K562 (cell line): Measurements from ENCODE around the gene CASP9. TPM values are rescaled to one million over a fixed set of nuclear protein-coding genes. Genes with fewer than 3 reads are reported as not detected.

ENCODE experiments used
- ARID2 ChIP-seq: fragments of 450-650 bp; IDR thresholded peaks from 2 replicates; pipeline ENCODE4 v1.6.1; 2017; ENCODE audit warnings: antibody characterized with exemption, mild to moderate bottlenecking
- BCOR ChIP-seq: fragments of 450-650 bp; IDR thresholded peaks from 2 replicates; pipeline ENCODE4 v1.6.1; 2016
- CBX1 ChIP-seq: sonication (generic); IDR thresholded peaks from 2 replicates; pipeline ENCODE4 v1.6.1; 2016; ENCODE audit warnings: antibody characterized with exemption, low read depth, mild to moderate bottlenecking
- ESRRA ChIP-seq: fragments of 450-650 bp; IDR thresholded peaks from 2 replicates; pipeline ENCODE4 v1.6.1; 2014; ENCODE audit warnings: low read depth, mild to moderate bottlenecking, moderate library complexity, borderline replicate concordance
- FOXJ2 ChIP-seq: fragments of 200-800 bp; sonication (Bioruptor generic); IDR thresholded peaks from 2 replicates; pipeline ENCODE4 v1.6.1; 2016; ENCODE audit warnings: missing genetic modification characterization, missing compliant biosample characterization
- GATAD2A ChIP-seq: fragments of 450-650 bp; IDR thresholded peaks from 2 replicates; pipeline ENCODE4 v1.6.1; 2017
- GTF2F1 ChIP-seq: IDR thresholded peaks from 2 replicates; pipeline ENCODE4 v1.6.1; 2011; ENCODE audit warnings: low read depth, low read length, improper control_type of control experiment
- HDAC1 ChIP-seq, 2 experiments: fragments of 450-650 bp; IDR thresholded peaks; 2 replicates each; pipeline ENCODE4 v1.6.1; 2016 to 2017; ENCODE audit warnings: inconsistent platforms in 1 of 2, mild to moderate bottlenecking in 1 of 2, moderate library complexity in 1 of 2
- KDM1A ChIP-seq, 2 experiments: fragments of 450-650 bp; IDR thresholded peaks; 2 replicates each; pipeline ENCODE4 v1.6.1; 2016; ENCODE audit warnings: mild to moderate bottlenecking in 2 of 2
- NCOA2 ChIP-seq, 2 experiments: fragments of 450-650 bp; IDR thresholded peaks; 2 replicates each; pipeline ENCODE4 v1.6.1; 2018; ENCODE audit warnings: mild to moderate bottlenecking in 2 of 2, moderate library complexity in 1 of 2; ENCODE audit not compliant: partially characterized antibody in 2 of 2
- PHB ChIP-seq: fragments of 250-450 bp; sonication (Bioruptor Pico); IDR thresholded peaks from 2 replicates; pipeline ENCODE4 v1.5.0; 2021
- POLR3A ChIP-seq: IDR thresholded peaks from 2 replicates; pipeline ENCODE4 v1.6.1; 2011; ENCODE audit warnings: borderline replicate concordance, mild to moderate bottlenecking, moderate library complexity; ENCODE audit not compliant: insufficient read length, insufficient read depth; ENCODE audit errors: extremely low read depth
- PURB ChIP-seq: sonication (generic); formaldehyde crosslinking; IDR thresholded peaks from 2 replicates; pipeline ENCODE4 v1.9.0; 2021; ENCODE audit warnings: low read depth, mild to moderate bottlenecking, missing genetic modification reagents
- RBM15 ChIP-seq: fragments of 200-400 bp; formaldehyde crosslinking; IDR thresholded peaks from 2 replicates; pipeline ENCODE4 v1.6.1; 2018; ENCODE audit warnings: mild to moderate bottlenecking, low read length, moderate library complexity; ENCODE audit not compliant: insufficient read depth
- RREB1 ChIP-seq: fragments of 250-450 bp; sonication (Bioruptor Pico); IDR thresholded peaks from 2 replicates; pipeline ENCODE4 v1.4.0; 2020
- SMC3 ChIP-seq: conservative IDR thresholded peaks from 2 replicates; pipeline ENCODE4 v1.6.1; 2011; ENCODE audit warnings: low read depth, low read length, improper control_type of control experiment; ENCODE audit not compliant: insufficient read depth
- SP2 ChIP-seq: IDR thresholded peaks from 2 replicates; pipeline ENCODE4 v1.6.1; 2011; ENCODE audit warnings: mild to moderate bottlenecking, low read depth, low read length, moderate library complexity; ENCODE audit not compliant: poor library complexity, severe bottlenecking; ENCODE audit errors: extremely low read depth
- YY1 ChIP-seq, 3 experiments: IDR thresholded peaks; 2 replicates each; pipeline ENCODE4 v1.6.1; 2011; ENCODE audit warnings: low read length in 2 of 3, mild to moderate bottlenecking in 2 of 3, moderate library complexity in 2 of 3, borderline replicate concordance in 1 of 3, control low read depth in 1 of 3, low read depth in 1 of 3; ENCODE audit not compliant: insufficient read depth in 3 of 3, insufficient replicate concordance in 2 of 3, control insufficient read depth in 1 of 3, insufficient read length in 1 of 3; ENCODE audit errors: extremely low read depth in 1 of 3
- ZFP91 ChIP-seq: sonication (generic); formaldehyde crosslinking; IDR thresholded peaks from 2 replicates; pipeline ENCODE4 v1.8.0; 2022; ENCODE audit warnings: mild to moderate bottlenecking, missing genetic modification reagents
- ZKSCAN1 ChIP-seq: fragments of 150-350 bp; IDR thresholded peaks from 2 replicates; pipeline ENCODE4 v1.6.1; 2016; ENCODE audit warnings: low read depth, low read length
- ZKSCAN3 ChIP-seq: fragments of 250-450 bp; sonication (Bioruptor Pico); IDR thresholded peaks from 2 replicates; pipeline ENCODE4 v1.4.0; 2020
- ZNF184 ChIP-seq: sonication (generic); formaldehyde crosslinking; IDR thresholded peaks from 2 replicates; pipeline ENCODE4 v1.5.0; 2020; ENCODE audit warnings: missing genetic modification reagents
- ZNF830 ChIP-seq: fragments of 250-450 bp; sonication (Bioruptor Pico); IDR thresholded peaks from 2 replicates; pipeline ENCODE4 v1.5.0; 2021; ENCODE audit warnings: mild to moderate bottlenecking
- polyA plus RNA-seq, 8 experiments: library from polyadenylated mRNA; depleted of rRNA in 4 of 8; stranded (reverse) in 5 of 8; unstranded in 3 of 8; fragments of >200 nt; fragmentation: Nextera tagmentation in 2 of 8; fragmentation: Illumina TruSeq in 1 of 8; extraction: Ambion mirVana in 2 of 8; extraction: Trizol in 1 of 8; gene quantifications; 2 replicates each; pipeline versions ENCODE4 v1.2.1 to v1.2.3, GENCODE V29; 2011 to 2014; ENCODE audit warnings: inconsistent platforms in 1 of 8, missing spikeins in 1 of 8
- total RNA-seq, 7 experiments: library from RNA; depleted of rRNA in 6 of 7; stranded (reverse); fragments of >200 nt in 6 of 7; fragmentation: Illumina TruSeq in 2 of 7; extraction: Trizol in 2 of 7; gene quantifications; 2 replicates each; pipeline versions ENCODE4 v1.2.1 to v1.2.3, GENCODE V29; 2011 to 2021; ENCODE audit warnings: low replicate concordance in 1 of 7

CASP9 gene
- total and polyA plus RNA-seq, 9 of the 15 experiments (the other 6 are each of a cell fraction or from before 2014, with no cell fraction given), result 10.8 to 54.1 (median 30.7) TPM

GRCh38 chr1:15452216-15452615 lies 71.8 kb downstream of the CASP9 start (continued):
- TF ChIP-seq ZFP91 (CRISPR knock-in tag) (no peak), RBM15 (no peak), BCOR (peak; percentile 97), HDAC1 (IDR thresholded peaks at IDR 0.05) (0 out of 4 replicates have a peak, but pooled peaks of 1 of the 2 experiments have one; percentile 26), PURB (CRISPR knock-in tag) (no peak), SP2 (no peak), GATAD2A (no peak), CBX1 (peak; percentile 75; the same call in 1 of the 2 replicates), YY1 (IDR thresholded peaks at IDR 0.05; ENCODE audit: borderline replicate concordance in 1 of 3, control insufficient read depth in 1 of 3, extremely low read depth in 1 of 3, insufficient read depth in 3 of 3, insufficient read length in 1 of 3, insufficient replicate concordance in 2 of 3, low read depth in 1 of 3, low read length in 2 of 3) (no peak), ZNF830 (CRISPR knock-in tag) (no peak), ZNF184 (CRISPR knock-in tag) (no peak), ESRRA (peak; percentile 42; the same call in 1 of the 2 replicates), ZKSCAN1 (no peak), GTF2F1 (no peak), FOXJ2 (tag) (no peak), PHB (CRISPR knock-in tag) (no peak), NCOA2 (IDR thresholded peaks at IDR 0.05; ENCODE audit: partially characterized antibody in 2 of 2) (no peak), RREB1 (CRISPR knock-in tag) (no peak), KDM1A (IDR thresholded peaks at IDR 0.05) (peak; percentile 70 to 85), POLR3A (no peak), SMC3 (no peak), ARID2 (no peak), ZKSCAN3 (CRISPR knock-in tag) (no peak)
